Thoracic aorta (tissue), 2 donors: ENCODE data around the gene UBE4A. TPM values are rescaled to one million over a fixed set of nuclear protein-coding genes. Genes with fewer than 3 reads are reported as not detected.

Source experiments
- ATAC-seq: fragments of 150-250 bp; one replicate; pipeline ENCODE4 v1.8.0; 2017; ENCODE audit warnings: low read depth; ENCODE audit not compliant: insufficient number of reproducible peaks, low FRiP score
- DNase-seq: peaks from one replicate; pipeline ENCODE4 v3.0.0-alpha.2; 2020; ENCODE audit warnings: low spot score
- H3K27ac ChIP-seq, 2 donors: fragments of 200-600 bp; sonication (generic); 1 replicate in 1 of 2; 2 replicates in 1 of 2; pipeline ENCODE4 v1.5.1; 2016; ENCODE audit warnings: mild to moderate bottlenecking in 2 of 2, moderate library complexity in 2 of 2
- H3K27me3 ChIP-seq: fragments of 200-600 bp; sonication (generic); replicated peaks from 2 replicates; pipeline ENCODE4 v1.6.0; 2016; ENCODE audit warnings: mild to moderate bottlenecking; ENCODE audit not compliant: insufficient read depth
- H3K36me3 ChIP-seq: fragments of 200-600 bp; sonication (generic); one replicate; pipeline ENCODE4 v1.5.1; 2016
- H3K4me1 ChIP-seq, 2 donors: fragments of 200-600 bp; sonication (generic); 1 replicate in 1 of 2; 2 replicates in 1 of 2; pipeline versions ENCODE4 v1.5.1 to v1.6.0; 2016; ENCODE audit warnings: low read depth in 2 of 2, mild to moderate bottlenecking in 1 of 2; ENCODE audit not compliant: control insufficient read depth in 1 of 2
- H3K4me3 ChIP-seq: fragments of 200-600 bp; sonication (generic); 2 replicates; pipeline ENCODE4 v1.5.1; 2016; ENCODE audit warnings: mild to moderate bottlenecking
- H3K9me3 ChIP-seq: fragments of 200-600 bp; sonication (generic); 2 replicates; pipeline ENCODE4 v1.5.1; 2016
- CTCF ChIP-seq: fragments of 200-600 bp; sonication (generic); IDR thresholded peaks from one replicate; pipeline ENCODE4 v1.5.1; 2019; ENCODE audit warnings: antibody characterized with exemption
- total RNA-seq, 2 donors: library from RNA; depleted of rRNA; stranded (reverse); fragments of >200 nt; gene quantifications; one replicate each; pipeline versions ENCODE4 v1.1.0 to v1.2.3, GENCODE V29; 2016

Gene UBE4A
- total RNA-seq, 2 donors from 2014 or later, result 37.1 to 49.0 TPM

GRCh38 chr11:118406599-118407166, 47.3 kb downstream of the UBE4A start:
- DNase-seq (no peak), ATAC-seq (no peak)
- no peaks in the 10 kb centered on the region for H3K9me3 ChIP-seq
- H3K27me3 ChIP-seq, result no peaks in the 10 kb centered on the region
- H3K27ac ChIP-seq, result no peak overlapping the region
- no peak for TF ChIP-seq CTCF
- peaks cover 12 to 25% of the 10 kb centered on the region in 2 donors for H3K4me1 ChIP-seq
- H3K4me3 ChIP-seq, result no peak overlapping the region
- H3K36me3 ChIP-seq, result peaks cover 10% of the 10 kb centered on the region

- Histone ChIP-seq H3K27me3 (no peaks in the 10 kb centered on the region), H3K27ac (no peak overlapping the region), H3K36me3 (peaks cover 10% of the 10 kb centered on the region), H3K4me1 (peaks cover 0 to under 1% of the 10 kb centered on the region in 2 donors), H3K9me3 (no peaks in the 10 kb centered on the region), H3K4me3 (no peak overlapping the region)
- no peak for TF ChIP-seq CTCF
- no peak for DNase-seq
- no peak for ATAC-seq
Measured at GRCh38 chr11:118410055-118410745, 50.8 kb downstream of the UBE4A start.

DNA sequence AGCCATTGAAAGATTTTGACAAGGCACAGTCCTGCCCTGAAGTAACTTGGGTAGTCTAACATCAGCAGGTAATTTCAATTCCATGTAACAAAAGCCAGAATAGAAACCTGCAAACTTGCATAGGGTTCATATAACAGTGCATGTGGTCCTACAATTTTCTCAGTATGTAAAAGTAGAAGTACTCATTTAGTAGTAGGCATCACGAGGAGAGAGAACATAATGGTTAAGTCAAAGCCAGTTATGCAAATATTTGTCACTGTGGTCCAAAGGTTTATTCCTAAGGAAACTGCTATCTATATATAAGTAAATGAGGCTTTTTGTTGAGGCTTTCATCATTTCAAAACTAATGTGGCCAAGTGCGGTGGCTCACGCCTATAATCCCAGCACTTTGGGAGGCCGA, 52.1 kb downstream of the UBE4A start:
- TF ChIP-seq CTCF, result no peak
- DNase-seq (no peak), ATAC-seq (no peak)
- Histone ChIP-seq H3K4me3 (no peak overlapping the region), H3K36me3 (peaks cover 9% of the 10 kb centered on the region), H3K27me3 (no peaks in the 10 kb centered on the region), H3K9me3 (no peaks in the 10 kb centered on the region), H3K27ac (no peak overlapping the region), H3K4me1 (no peaks in the 10 kb centered on the region)

- ATAC-seq (no peak), DNase-seq (no peak)
- Histone ChIP-seq H3K27ac (no peak overlapping the region), H3K9me3 (no peaks in the 10 kb centered on the region), H3K4me3 (no peak overlapping the region), H3K4me1 (no peaks in the 10 kb centered on the region), H3K27me3 (no peaks in the 10 kb centered on the region), H3K36me3 (peaks cover 4% of the 10 kb centered on the region)
- TF ChIP-seq CTCF, result no peak
Measured at GRCh38 chr11:118412921-118413320, 53.5 kb downstream of the UBE4A start.

DNA sequence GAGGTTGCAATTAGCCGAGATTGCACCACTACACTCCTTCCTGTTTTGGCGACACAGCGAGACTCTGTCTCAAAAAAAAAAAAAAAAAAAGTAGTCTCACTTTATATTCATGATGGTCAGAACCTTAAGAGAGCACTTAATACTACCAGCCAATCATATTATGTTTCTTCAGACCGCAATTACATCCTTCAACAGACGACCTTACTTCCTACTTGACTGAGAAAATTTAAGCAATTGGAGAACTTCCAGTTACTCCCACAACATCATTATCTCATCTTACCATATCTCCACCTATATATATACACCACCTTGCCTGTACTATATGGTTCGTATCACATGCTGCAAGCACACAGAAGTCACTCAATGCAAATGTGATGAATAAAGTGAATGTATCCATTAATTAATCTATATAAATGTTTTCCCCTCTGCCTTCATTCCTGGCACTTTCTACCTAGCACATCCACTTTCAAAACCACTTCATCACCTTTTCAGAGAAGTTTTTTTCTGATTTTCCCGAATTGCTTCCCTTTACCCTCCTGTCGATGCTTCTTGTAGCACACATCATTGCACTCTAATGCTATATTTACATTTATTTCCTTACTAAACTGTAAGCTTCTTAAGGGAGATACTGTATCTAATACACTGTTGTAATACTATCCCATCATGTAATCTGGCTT, 55.8 kb downstream of the UBE4A start:
- Histone ChIP-seq H3K4me3 (no peak overlapping the region), H3K36me3 (peaks cover 4% of the 10 kb centered on the region), H3K4me1 (no peaks in the 10 kb centered on the region), H3K27me3 (no peaks in the 10 kb centered on the region), H3K9me3 (no peaks in the 10 kb centered on the region), H3K27ac (no peak overlapping the region)
- DNase-seq (no peak), ATAC-seq (no peak)
- no peak for TF ChIP-seq CTCF
